ENCODE results near the gene LGALS4. TPM values are rescaled to one million over a fixed set of nuclear protein-coding genes. Genes with fewer than 3 reads are reported as not detected.
"Not testable (repeated sequence)": the region's sequence is repeated elsewhere in the genome, so short reads cannot be mapped to it uniquely, and the experiment has no call there.

The LGALS4 gene
- total and polyA plus RNA-seq, 10 donors: 1.1 to 9.6 (median 3.1) TPM

DNA sequence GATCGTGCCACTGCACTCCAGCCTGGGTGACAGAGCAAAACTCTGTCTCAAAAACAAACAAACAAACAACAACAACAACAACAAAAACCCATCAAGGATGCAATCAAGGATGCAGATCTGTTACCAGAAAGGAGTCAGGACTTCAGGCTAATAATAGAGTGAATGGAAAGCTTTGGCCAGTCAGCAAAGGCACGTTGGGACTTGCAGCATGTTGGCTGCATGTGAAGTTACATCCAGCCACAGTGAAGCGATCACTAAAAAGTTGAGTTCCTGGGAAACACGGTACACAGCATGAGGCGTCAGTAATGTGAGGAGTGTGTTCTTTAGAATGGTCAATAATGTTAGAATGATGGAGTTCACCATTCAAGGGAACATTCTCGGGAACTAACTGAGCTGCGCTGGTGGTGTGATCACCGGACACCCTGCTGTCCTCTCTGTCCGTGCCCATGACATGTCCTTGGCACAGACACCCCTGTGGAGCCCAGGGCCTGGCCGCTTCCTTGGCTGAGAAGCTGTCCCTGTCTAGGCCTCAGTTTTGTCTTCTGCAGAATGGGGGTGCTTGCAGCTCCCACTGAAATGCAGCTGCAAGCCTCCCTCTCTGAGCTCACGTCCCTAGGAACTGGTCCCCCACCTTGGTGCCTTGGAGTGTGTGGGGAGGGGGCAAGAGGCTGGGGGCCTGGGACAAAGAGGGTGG is 26.0 kb downstream of the LGALS4 start:
- Histone ChIP-seq H3K4me3 (no peak overlapping the region), H3K27me3 (replicated peaks in 1 of 7) (no peaks in the 10 kb centered on the region), H3K4me1 (no peaks in the 10 kb centered on the region), H3K27ac (no peak overlapping the region), H3K36me3 (no peaks in the 10 kb centered on the region), H3K9me3 (no peaks in the 10 kb centered on the region)
- DNase-seq: peak; percentile 61
- intact Hi-C loops (cut with DNase I; ENCODE audit: low total_unique reads): no loop called here
- 66 to 89% (median 86%) methylated on average over 9 to 11 of the region's 11 CpGs for whole genome bisulfite sequencing, 5 donors
- no peak for TF ChIP-seq POLR2AphosphoS5 (IDR thresholded peaks at IDR 0.05)
- TF ChIP-seq, protein P1, sequence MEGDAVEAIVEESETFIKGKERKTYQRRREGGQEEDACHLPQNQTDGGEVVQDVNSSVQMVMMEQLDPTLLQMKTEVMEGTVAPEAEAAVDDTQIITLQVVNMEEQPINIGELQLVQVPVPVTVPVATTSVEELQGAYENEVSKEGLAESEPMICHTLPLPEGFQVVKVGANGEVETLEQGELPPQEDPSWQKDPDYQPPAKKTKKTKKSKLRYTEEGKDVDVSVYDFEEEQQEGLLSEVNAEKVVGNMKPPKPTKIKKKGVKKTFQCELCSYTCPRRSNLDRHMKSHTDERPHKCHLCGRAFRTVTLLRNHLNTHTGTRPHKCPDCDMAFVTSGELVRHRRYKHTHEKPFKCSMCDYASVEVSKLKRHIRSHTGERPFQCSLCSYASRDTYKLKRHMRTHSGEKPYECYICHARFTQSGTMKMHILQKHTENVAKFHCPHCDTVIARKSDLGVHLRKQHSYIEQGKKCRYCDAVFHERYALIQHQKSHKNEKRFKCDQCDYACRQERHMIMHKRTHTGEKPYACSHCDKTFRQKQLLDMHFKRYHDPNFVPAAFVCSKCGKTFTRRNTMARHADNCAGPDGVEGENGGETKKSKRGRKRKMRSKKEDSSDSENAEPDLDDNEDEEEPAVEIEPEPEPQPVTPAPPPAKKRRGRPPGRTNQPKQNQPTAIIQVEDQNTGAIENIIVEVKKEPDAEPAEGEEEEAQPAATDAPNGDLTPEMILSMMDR (IDR thresholded peaks at IDR 0.05 in 8 of 11, conservative IDR thresholded peaks at IDR 0.05 in 3 of 11): no peak
- TF ChIP-seq POLR2A (IDR thresholded peaks at IDR 0.05): no peak

DNA sequence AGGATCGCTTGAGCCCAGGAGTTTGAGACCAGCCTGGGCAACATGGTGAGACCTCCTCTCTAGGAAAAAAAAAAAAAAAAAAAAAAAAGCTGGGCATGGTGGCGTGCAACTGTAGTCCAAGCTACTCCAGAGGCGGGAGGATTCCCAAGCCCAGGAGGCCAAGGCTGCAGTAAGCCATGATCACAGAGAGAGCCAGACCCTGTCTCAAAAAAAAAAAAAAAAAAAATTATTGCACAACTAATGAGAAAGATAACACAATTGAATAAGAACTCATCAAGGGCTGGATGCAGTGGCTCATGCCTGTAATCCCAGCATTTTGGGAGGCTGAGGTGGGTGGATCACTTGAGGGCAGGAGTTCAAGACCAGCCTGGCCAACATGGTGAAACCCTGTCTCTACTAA is 26.7 kb downstream of the LGALS4 start:
- not testable (repeated sequence) for H3K9me3 ChIP-seq

DNA sequence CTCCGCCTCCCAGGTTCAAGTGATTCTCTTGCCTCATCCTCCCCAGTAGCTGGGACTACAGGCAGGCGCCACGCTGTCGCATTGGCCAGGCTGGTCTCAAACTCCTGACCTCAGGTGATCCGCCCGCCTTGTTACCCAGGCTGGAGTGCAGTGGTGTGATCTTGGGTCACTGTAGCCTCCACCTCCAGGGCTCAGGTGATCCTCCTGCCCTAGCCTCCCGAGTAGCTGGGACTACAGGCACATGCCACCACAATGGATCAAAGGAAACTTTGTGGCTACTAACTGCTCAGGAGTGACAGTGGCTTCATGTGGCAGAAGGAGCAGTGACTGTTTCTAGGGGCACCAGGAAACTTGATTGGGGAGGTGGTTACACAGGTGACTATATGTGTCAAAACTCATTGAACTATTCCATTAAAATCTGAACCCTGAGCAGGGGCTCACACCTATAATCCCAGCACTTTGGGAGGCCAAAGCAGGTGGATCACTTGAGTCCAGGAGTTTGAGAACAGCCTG is 27.5 kb downstream of the LGALS4 start:
- DNase-seq: peak; percentile 36
- WGBS, 5 donors: 91 to 98% (median 95%) methylated on average over 6 to 7 of the region's 7 CpGs
- TF ChIP-seq, protein P1 (IDR thresholded peaks at IDR 0.05 in 8 of 11, conservative IDR thresholded peaks at IDR 0.05 in 3 of 11): no peak
- TF ChIP-seq POLR2AphosphoS5 (IDR thresholded peaks at IDR 0.05) (no peak), POLR2A (IDR thresholded peaks at IDR 0.05) (no peak)
- intact Hi-C loops (cut with DNase I; ENCODE audit: low total_unique reads): no loop called here
- no peak overlapping the region for H3K27ac ChIP-seq
- H3K9me3 ChIP-seq: no peaks in the 10 kb centered on the region
- no peaks in the 10 kb centered on the region for H3K36me3 ChIP-seq
- no peaks in the 10 kb centered on the region for H3K4me1 ChIP-seq
- peaks cover 0 to 4% (median 0%) of the 10 kb centered on the region in 7 donors for H3K27me3 ChIP-seq (replicated peaks in 1 of 7)
- H3K4me3 ChIP-seq: no peak overlapping the region

More for the DNA sequence above, 26.7 kb downstream of the LGALS4 start:
- H3K4me1 ChIP-seq; DNase-seq; H3K27me3 ChIP-seq (replicated peaks in 1 of 7); H3K36me3 ChIP-seq; H3K27ac ChIP-seq; intact Hi-C loops (cut with DNase I; ENCODE audit: low total_unique reads); H3K4me3 ChIP-seq: not testable (repeated sequence)
- WGBS, 5 donors: 87 to 100% (median 96%) methylated on average over 3 of the region's 3 CpGs

DNA sequence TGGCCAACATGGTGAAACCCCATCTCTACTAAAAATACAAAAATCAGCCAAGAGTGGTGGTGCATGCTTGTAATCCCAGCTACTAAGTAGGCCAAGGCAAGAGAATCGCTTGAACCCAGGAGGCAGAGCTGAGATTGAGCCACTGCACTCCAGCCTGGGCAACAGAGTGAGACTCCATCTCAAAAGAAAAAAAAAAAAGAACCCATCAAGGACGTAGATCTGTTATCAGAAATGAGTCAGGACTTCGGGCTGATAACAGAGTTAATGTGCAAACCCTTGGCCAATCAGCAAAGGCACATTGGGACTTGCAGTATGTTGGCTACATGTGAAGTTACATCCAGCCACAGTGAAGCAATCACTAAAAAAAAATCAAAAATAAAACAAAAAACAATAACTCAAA is 28.5 kb downstream of the LGALS4 start:
- TF ChIP-seq POLR2AphosphoS5 (IDR thresholded peaks at IDR 0.05) (no peak), POLR2A (IDR thresholded peaks at IDR 0.05) (no peak)
- TF ChIP-seq, protein P1 (IDR thresholded peaks at IDR 0.05 in 8 of 11, conservative IDR thresholded peaks at IDR 0.05 in 3 of 11): no peak
- H3K27ac ChIP-seq: no peak overlapping the region
- intact Hi-C loops (cut with DNase I; ENCODE audit: low total_unique reads): no loop called here
- H3K9me3 ChIP-seq: no peaks in the 10 kb centered on the region
- peaks cover 0 to under 1% (median 0%) of the 10 kb centered on the region in 6 donors for H3K4me1 ChIP-seq
- DNase-seq: no peak
- H3K36me3 ChIP-seq: no peaks in the 10 kb centered on the region
- peaks cover 0 to 4% (median 0%) of the 10 kb centered on the region in 7 donors for H3K27me3 ChIP-seq (replicated peaks in 1 of 7)
- 61 to 76% (median 74%) methylated on average over 3 of the region's 3 CpGs for WGBS, 5 donors
- H3K4me3 ChIP-seq: no peak overlapping the region

DNA sequence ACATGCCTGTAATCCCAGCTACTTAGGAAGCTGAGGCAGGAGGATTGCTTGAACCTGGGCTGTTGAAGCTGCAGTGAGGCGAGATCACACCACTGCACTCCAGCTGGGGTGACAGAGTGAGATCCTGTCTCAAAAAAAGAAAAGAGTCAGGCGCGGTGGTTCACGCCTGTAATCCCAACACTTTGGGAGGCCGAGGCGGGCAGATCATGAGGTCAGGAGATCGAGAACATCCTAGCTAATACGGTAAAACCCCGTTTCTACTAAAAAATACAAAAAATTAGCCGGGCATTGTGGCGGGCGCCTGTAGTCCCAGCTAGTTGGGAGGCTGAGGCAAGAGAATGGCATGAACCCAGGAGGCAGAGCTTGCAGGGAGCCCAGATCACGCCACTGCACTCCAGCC is 30.5 kb downstream of the LGALS4 start:
- H3K4me3 ChIP-seq: not testable (repeated sequence)
- 89 to 94% (median 93%) methylated on average over 13 of the region's 13 CpGs for WGBS, 5 donors

More for the DNA sequence above, 30.5 kb downstream of the LGALS4 start:
- H3K9me3 ChIP-seq; intact Hi-C loops (cut with DNase I; ENCODE audit: low total_unique reads); H3K27ac ChIP-seq; H3K27me3 ChIP-seq (replicated peaks in 1 of 7); H3K36me3 ChIP-seq: not testable (repeated sequence)
- H3K4me1 ChIP-seq: peaks cover 0 to 14% (median 0%) of the 10 kb centered on the region in 6 donors
- peak; percentile 19 for DNase-seq

Measured in spleen (tissue), 11 donors.